Liver (tissue), 9 donors: ENCODE results near the gene NDUFC2. TPM values are rescaled to one million over a fixed set of nuclear protein-coding genes. Genes with fewer than 3 reads are reported as not detected.

ENCODE experiments used
- DNase-seq: peaks from one replicate; pipeline ENCODE4 v3.0.0-alpha.2; 2017; ENCODE audit warnings: low spot score
- H3K27ac ChIP-seq, 2 donors: one replicate each; pipeline ENCODE4 v1.7.0; 2013; ENCODE audit warnings: inconsistent platforms in 2 of 2, low read length in 2 of 2, control low read depth in 1 of 2, low read depth in 1 of 2, mild to moderate bottlenecking in 1 of 2
- H3K27me3 ChIP-seq, 4 donors: one replicate each; pipeline versions ENCODE4 v1.6.1 to v1.7.0; 2013; ENCODE audit warnings: low read length in 3 of 4, inconsistent platforms in 1 of 4, mild to moderate bottlenecking in 1 of 4, moderate library complexity in 1 of 4; ENCODE audit not compliant: control insufficient read depth in 4 of 4, insufficient read depth in 4 of 4
- H3K36me3 ChIP-seq, 4 donors: one replicate each; pipeline versions ENCODE4 v1.6.1 to v1.7.0; 2013; ENCODE audit warnings: low read length in 3 of 4, mild to moderate bottlenecking in 3 of 4, low read depth in 1 of 4, moderate library complexity in 1 of 4; ENCODE audit not compliant: control insufficient read depth in 4 of 4, insufficient read depth in 3 of 4
- H3K4me1 ChIP-seq, 4 donors: one replicate each; pipeline versions ENCODE4 v1.6.1 to v1.7.0; 2013; ENCODE audit warnings: low read length in 3 of 4, mild to moderate bottlenecking in 3 of 4, moderate library complexity in 1 of 4; ENCODE audit not compliant: control insufficient read depth in 4 of 4, insufficient read depth in 4 of 4
- H3K4me3 ChIP-seq, 3 donors: one replicate each; pipeline versions ENCODE4 v1.6.1 to v1.7.0; 2013; ENCODE audit warnings: low read length in 3 of 3, control low read depth in 1 of 3, low read depth in 1 of 3, mild to moderate bottlenecking in 1 of 3
- H3K9ac ChIP-seq, 2 donors: one replicate each; pipeline ENCODE4 v1.7.0; 2013; ENCODE audit warnings: low read length in 2 of 2, mild to moderate bottlenecking in 2 of 2, moderate library complexity in 2 of 2, control low read depth in 1 of 2, low read depth in 1 of 2
- H3K9me3 ChIP-seq, 4 donors: one replicate each; pipeline versions ENCODE4 v1.6.1 to v1.7.0; 2013; ENCODE audit warnings: low read length in 3 of 4; ENCODE audit not compliant: control insufficient read depth in 4 of 4
- ATF3 ChIP-seq: IDR thresholded peaks from 2 replicates; pipeline ENCODE4 v1.6.1; 2016; ENCODE audit warnings: antibody characterized with exemption
- CTCF ChIP-seq: fragments of 150-350 bp; IDR thresholded peaks from 2 replicates; pipeline ENCODE4 v1.5.1; 2017; ENCODE audit warnings: improper control_type of control experiment, low read depth, low read length; ENCODE audit not compliant: missing input control
- EGR1 ChIP-seq, 2 donors: IDR thresholded peaks; 2 replicates each; pipeline ENCODE4 v1.6.1; 2016 to 2018; ENCODE audit warnings: antibody characterized with exemption in 2 of 2, low read depth in 2 of 2
- FOXA1 ChIP-seq: IDR thresholded peaks from 2 replicates; pipeline ENCODE4 v1.6.1; 2016; ENCODE audit warnings: antibody characterized with exemption
- FOXA2 ChIP-seq: IDR thresholded peaks from 2 replicates; pipeline ENCODE4 v1.6.1; 2016; ENCODE audit warnings: antibody characterized with exemption
- GABPA ChIP-seq, 2 donors: IDR thresholded peaks in 1 of 2; conservative IDR thresholded peaks in 1 of 2; 2 replicates each; pipeline ENCODE4 v1.6.1; 2016; ENCODE audit warnings: antibody characterized with exemption in 2 of 2, mild to moderate bottlenecking in 1 of 2, moderate library complexity in 1 of 2
- HNF4A ChIP-seq, 2 donors: conservative IDR thresholded peaks; 2 replicates each; pipeline ENCODE4 v1.6.1; 2016; ENCODE audit warnings: antibody characterized with exemption in 2 of 2, mild to moderate bottlenecking in 2 of 2
- HNF4G ChIP-seq: IDR thresholded peaks from 2 replicates; pipeline ENCODE4 v1.6.1; 2016; ENCODE audit warnings: antibody characterized with exemption
- JUND ChIP-seq, 2 donors: IDR thresholded peaks; 2 replicates each; pipeline ENCODE4 v1.6.1; 2016; ENCODE audit warnings: antibody characterized with exemption in 2 of 2
- MAX ChIP-seq: IDR thresholded peaks from 2 replicates; pipeline ENCODE4 v1.6.1; 2016; ENCODE audit warnings: antibody characterized with exemption
- NR2F2 ChIP-seq: IDR thresholded peaks from 2 replicates; pipeline ENCODE4 v1.6.1; 2016; ENCODE audit warnings: antibody characterized with exemption
- RAD21 ChIP-seq, 2 donors: IDR thresholded peaks; 2 replicates each; pipeline ENCODE4 v1.6.1; 2016; ENCODE audit warnings: antibody characterized with exemption in 2 of 2, mild to moderate bottlenecking in 2 of 2
- REST ChIP-seq: IDR thresholded peaks from 2 replicates; pipeline ENCODE4 v1.6.1; 2016; ENCODE audit warnings: antibody characterized with exemption, mild to moderate bottlenecking
- RXRA ChIP-seq, 2 donors: IDR thresholded peaks; 2 replicates each; pipeline ENCODE4 v1.6.1; 2017 to 2018; ENCODE audit warnings: antibody characterized with exemption in 2 of 2, mild to moderate bottlenecking in 1 of 2
- SP1 ChIP-seq: IDR thresholded peaks from 2 replicates; pipeline ENCODE4 v1.6.1; 2018; ENCODE audit warnings: antibody characterized with exemption, mild to moderate bottlenecking
- TAF1 ChIP-seq: conservative IDR thresholded peaks from 2 replicates; pipeline ENCODE4 v1.6.1; 2016; ENCODE audit warnings: antibody characterized with exemption, mild to moderate bottlenecking
- YY1 ChIP-seq: IDR thresholded peaks from 2 replicates; pipeline ENCODE4 v1.6.1; 2016; ENCODE audit warnings: antibody characterized with exemption, mild to moderate bottlenecking
- WGBS: extraction: QIAGEN DNeasy Blood & Tissue Kit; methylation state at CpG from one replicate; pipeline ENCODE4 v1.1.7; 2013; 5-methylcytosine and 5-hydroxymethylcytosine counted together
- polyA plus RNA-seq, 2 donors: library from polyadenylated mRNA; stranded (reverse) in 1 of 2; unstranded in 1 of 2; fragments of 200-250 nt in 1 of 2; fragments of >200 nt in 1 of 2; fragmentation: Nextera tagmentation in 1 of 2; extraction: Ambion mirVana in 1 of 2; gene quantifications; one replicate each; pipeline versions ENCODE4 v1.2.1 to v1.2.3, GENCODE V29; 2013 to 2015
- total RNA-seq, 2 donors: library from RNA; depleted of rRNA; stranded (reverse); fragments of >200 nt; gene quantifications; one replicate each; pipeline ENCODE4 v1.2.3, GENCODE V29; 2014
- TF ChIP-seq, protein P1 (sequence below): IDR thresholded peaks from 2 replicates; pipeline ENCODE4 v1.6.1; 2016; ENCODE audit warnings: antibody characterized with exemption
- donor health status: healthy.
- donor health status: healthy.
- donor health status: healthy.
- donor health status: healthy.
- donor health status: healthy.

NDUFC2 gene
- total and polyA plus RNA-seq, 4 donors: 86.9 to 783 (median 199) TPM

DNA sequence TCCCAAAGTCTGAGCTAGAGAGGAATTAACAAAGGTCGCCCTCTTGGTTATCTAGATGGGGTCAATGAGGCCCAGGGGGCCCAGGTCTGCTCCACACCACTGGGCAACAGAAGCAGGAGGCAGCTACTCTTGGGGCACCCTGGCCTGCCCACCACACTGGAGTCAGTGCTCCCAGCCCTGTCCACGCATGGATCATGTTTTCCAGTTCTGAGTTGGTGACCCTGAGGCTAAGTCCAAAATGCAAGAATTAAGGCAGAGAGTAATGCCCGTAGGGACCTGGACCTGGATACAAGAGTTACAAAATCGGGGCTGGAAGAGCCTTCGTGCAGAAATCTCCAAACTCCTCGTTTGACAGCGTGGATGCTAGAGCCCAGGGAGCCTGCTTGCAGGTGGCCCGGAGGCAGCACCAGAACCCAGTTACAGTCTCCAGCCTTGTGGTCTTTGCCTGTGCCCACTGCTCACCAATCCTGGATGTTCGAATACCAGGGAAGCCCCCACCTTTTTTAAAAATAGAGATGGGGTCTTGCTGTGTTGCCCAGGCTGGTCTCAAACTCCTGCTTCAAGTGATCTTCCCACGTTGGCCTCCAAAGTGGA, 22.1 kb downstream of the NDUFC2 start:
- H3K9ac ChIP-seq: no peak overlapping the region
- TF ChIP-seq CTCF (no peak), FOXA2 (peak; percentile 16), RAD21 (IDR thresholded peaks at IDR 0.05) (peak; percentile 23 to 29), ATF3 (peak; percentile 76), MAX (peak; percentile 70), JUND (IDR thresholded peaks at IDR 0.05) (peak; percentile 63 to 88), RXRA (IDR thresholded peaks at IDR 0.05) (peak; percentile 100), EGR1 (IDR thresholded peaks at IDR 0.05; ENCODE audit: low read depth in 2 of 2) (peak in 1 of 2 donors; percentile 76), YY1 (peak; percentile 35), FOXA1 (no peak), HNF4A (conservative IDR thresholded peaks at IDR 0.05) (peak; percentile 96 to 98), GABPA (IDR thresholded peaks at IDR 0.05 in 1 of 2, conservative IDR thresholded peaks at IDR 0.05 in 1 of 2) (no peak), REST (no peak), NR2F2 (no peak), SP1 (peak; percentile 94), TAF1 (no peak), HNF4G (peak; percentile 95)
- TF ChIP-seq, protein P1, sequence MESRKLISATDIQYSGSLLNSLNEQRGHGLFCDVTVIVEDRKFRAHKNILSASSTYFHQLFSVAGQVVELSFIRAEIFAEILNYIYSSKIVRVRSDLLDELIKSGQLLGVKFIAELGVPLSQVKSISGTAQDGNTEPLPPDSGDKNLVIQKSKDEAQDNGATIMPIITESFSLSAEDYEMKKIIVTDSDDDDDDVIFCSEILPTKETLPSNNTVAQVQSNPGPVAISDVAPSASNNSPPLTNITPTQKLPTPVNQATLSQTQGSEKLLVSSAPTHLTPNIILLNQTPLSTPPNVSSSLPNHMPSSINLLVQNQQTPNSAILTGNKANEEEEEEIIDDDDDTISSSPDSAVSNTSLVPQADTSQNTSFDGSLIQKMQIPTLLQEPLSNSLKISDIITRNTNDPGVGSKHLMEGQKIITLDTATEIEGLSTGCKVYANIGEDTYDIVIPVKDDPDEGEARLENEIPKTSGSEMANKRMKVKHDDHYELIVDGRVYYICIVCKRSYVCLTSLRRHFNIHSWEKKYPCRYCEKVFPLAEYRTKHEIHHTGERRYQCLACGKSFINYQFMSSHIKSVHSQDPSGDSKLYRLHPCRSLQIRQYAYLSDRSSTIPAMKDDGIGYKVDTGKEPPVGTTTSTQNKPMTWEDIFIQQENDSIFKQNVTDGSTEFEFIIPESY: peak; percentile 53
- no peaks in the 10 kb centered on the region for H3K36me3 ChIP-seq
- H3K4me3 ChIP-seq: no peak overlapping the region
- H3K4me1 ChIP-seq: peaks cover 4 to 49% (median 29%) of the 10 kb centered on the region in 4 donors
- WGBS: 50% methylated on average over 10 of the region's 10 CpGs
- H3K27me3 ChIP-seq: no peaks in the 10 kb centered on the region
- no peaks in the 10 kb centered on the region for H3K9me3 ChIP-seq
- no peak for DNase-seq
- H3K27ac ChIP-seq: peak overlapping the region; percentile 80 to 85
